OCI-LY1 (cell line): Measurements from ENCODE around the gene SYNPO2.

ENCODE experiments used
- CTCF ChIP-seq: fragments of 200-600 bp; sonication (generic), shearing (Covaris generic); IDR thresholded peaks from 2 replicates; pipeline ENCODE4 v1.5.1; 2017; ENCODE audit warnings: mild to moderate bottlenecking, antibody characterized with exemption, low read length, moderate library complexity, mixed read lengths
- EZH2 ChIP-seq: fragments of 200-600 bp; sonication (generic), shearing (Covaris generic); IDR thresholded peaks from 2 replicates; pipeline ENCODE4 v1.8.0; 2017; ENCODE audit warnings: borderline replicate concordance, mixed run types, mild to moderate bottlenecking, antibody characterized with exemption, low read length, moderate library complexity, mixed read lengths

- TF ChIP-seq CTCF = no peak
- TF ChIP-seq EZH2 = no peak
Observed at GRCh38 chr4:119010909-119011606, 122.4 kb downstream of the SYNPO2 start.
